ENCODE results near the gene DONSON.

The DONSON gene

GRCh38 chr21:33561373-33561772, 27.1 kb downstream of the DONSON start:
- Histone ChIP-seq H3K9me3 (ENCODE audit: control insufficient read depth, low read length) (no peaks in the 10 kb centered on the region), H3K4me3 (ENCODE audit: low read length) (no peak overlapping the region), H3K4me1 (ENCODE audit: control insufficient read depth, insufficient read depth, low read length) (peaks cover 19% of the 10 kb centered on the region), H3K36me3 (ENCODE audit: control insufficient read depth, insufficient read depth, low read length, severe bottlenecking) (peaks cover 94% of the 10 kb centered on the region), H3K27me3 (replicated peaks; ENCODE audit: control insufficient read depth, insufficient read depth, low read length) (no peaks in the 10 kb centered on the region), H3K9ac (ENCODE audit: low read length) (no peak overlapping the region)
- DNase-seq (ENCODE audit: low read depth) = no peak

- peaks cover 16% of the 10 kb centered on the region for H3K4me1 ChIP-seq (ENCODE audit: control insufficient read depth, insufficient read depth, low read length)
- no peaks in the 10 kb centered on the region for H3K9me3 ChIP-seq (ENCODE audit: control insufficient read depth, low read length)
- no peak overlapping the region for H3K9ac ChIP-seq (ENCODE audit: low read length)
- H3K36me3 ChIP-seq (ENCODE audit: control insufficient read depth, insufficient read depth, low read length, severe bottlenecking) = peaks cover 94% of the 10 kb centered on the region
- H3K27me3 ChIP-seq (replicated peaks; ENCODE audit: control insufficient read depth, insufficient read depth, low read length) = no peaks in the 10 kb centered on the region
- no peak for DNase-seq (ENCODE audit: low read depth)
- no peak overlapping the region for H3K4me3 ChIP-seq (ENCODE audit: low read length)
Measured at GRCh38 chr21:33560965-33561364, 27.5 kb downstream of the DONSON start.

- Histone ChIP-seq H3K4me3 (ENCODE audit: low read length) (no peak overlapping the region), H3K27me3 (replicated peaks; ENCODE audit: control insufficient read depth, insufficient read depth, low read length) (no peaks in the 10 kb centered on the region), H3K9ac (ENCODE audit: low read length) (no peak overlapping the region), H3K36me3 (ENCODE audit: control insufficient read depth, insufficient read depth, low read length, severe bottlenecking) (peaks cover 92% of the 10 kb centered on the region), H3K9me3 (ENCODE audit: control insufficient read depth, low read length) (no peaks in the 10 kb centered on the region), H3K4me1 (ENCODE audit: control insufficient read depth, insufficient read depth, low read length) (peaks cover 17% of the 10 kb centered on the region)
- DNase-seq (ENCODE audit: low read depth) = no peak
Measured at GRCh38 chr21:33559813-33560212, 28.7 kb downstream of the DONSON start.

GRCh38 chr21:33558777-33559421, 29.6 kb downstream of the DONSON start:
- Histone ChIP-seq H3K4me3 (ENCODE audit: low read length) (no peak overlapping the region), H3K4me1 (ENCODE audit: control insufficient read depth, insufficient read depth, low read length) (peaks cover 17% of the 10 kb centered on the region), H3K9ac (ENCODE audit: low read length) (no peak overlapping the region), H3K9me3 (ENCODE audit: control insufficient read depth, low read length) (no peaks in the 10 kb centered on the region), H3K36me3 (ENCODE audit: control insufficient read depth, insufficient read depth, low read length, severe bottlenecking) (peaks cover 96% of the 10 kb centered on the region), H3K27me3 (replicated peaks; ENCODE audit: control insufficient read depth, insufficient read depth, low read length) (no peaks in the 10 kb centered on the region)
- no peak for DNase-seq (ENCODE audit: low read depth)

- no peak overlapping the region for H3K9ac ChIP-seq (ENCODE audit: low read length)
- H3K36me3 ChIP-seq (ENCODE audit: control insufficient read depth, insufficient read depth, low read length, severe bottlenecking) = peaks cover 96% of the 10 kb centered on the region
- H3K27me3 ChIP-seq (replicated peaks; ENCODE audit: control insufficient read depth, insufficient read depth, low read length) = no peaks in the 10 kb centered on the region
- no peak overlapping the region for H3K4me3 ChIP-seq (ENCODE audit: low read length)
- no peaks in the 10 kb centered on the region for H3K9me3 ChIP-seq (ENCODE audit: control insufficient read depth, low read length)
- DNase-seq (ENCODE audit: low read depth) = no peak
- peaks cover 17% of the 10 kb centered on the region for H3K4me1 ChIP-seq (ENCODE audit: control insufficient read depth, insufficient read depth, low read length)
Measured at GRCh38 chr21:33557447-33557846, 31.0 kb downstream of the DONSON start.

- Histone ChIP-seq H3K36me3 (ENCODE audit: control insufficient read depth, insufficient read depth, low read length, severe bottlenecking) (peaks cover 96% of the 10 kb centered on the region), H3K4me1 (ENCODE audit: control insufficient read depth, insufficient read depth, low read length) (peaks cover 6% of the 10 kb centered on the region), H3K27me3 (replicated peaks; ENCODE audit: control insufficient read depth, insufficient read depth, low read length) (no peaks in the 10 kb centered on the region), H3K9me3 (ENCODE audit: control insufficient read depth, low read length) (no peaks in the 10 kb centered on the region), H3K9ac (ENCODE audit: low read length) (no peak overlapping the region), H3K4me3 (ENCODE audit: low read length) (no peak overlapping the region)
- no peak for DNase-seq (ENCODE audit: low read depth)
Measured at GRCh38 chr21:33554982-33555344, 33.5 kb downstream of the DONSON start.

- Histone ChIP-seq H3K36me3 (ENCODE audit: control insufficient read depth, insufficient read depth, low read length, severe bottlenecking) (peaks cover 96% of the 10 kb centered on the region), H3K4me3 (ENCODE audit: low read length) (no peak overlapping the region)
- no peak for DNase-seq (ENCODE audit: low read depth)
Measured at GRCh38 chr21:33554236-33554981, 34.1 kb downstream of the DONSON start.

GRCh38 chr21:33552999-33553598, 35.4 kb downstream of the DONSON start:
- Histone ChIP-seq H3K9me3 (ENCODE audit: control insufficient read depth, low read length) (no peaks in the 10 kb centered on the region), H3K4me1 (ENCODE audit: control insufficient read depth, insufficient read depth, low read length) (peaks cover 6% of the 10 kb centered on the region), H3K27me3 (replicated peaks; ENCODE audit: control insufficient read depth, insufficient read depth, low read length) (no peaks in the 10 kb centered on the region), H3K36me3 (ENCODE audit: control insufficient read depth, insufficient read depth, low read length, severe bottlenecking) (peaks cover 92% of the 10 kb centered on the region), H3K4me3 (ENCODE audit: low read length) (no peak overlapping the region), H3K9ac (ENCODE audit: low read length) (no peak overlapping the region)
- DNase-seq (ENCODE audit: low read depth) = no peak

More at GRCh38 chr21:33554236-33554981, 34.1 kb downstream of the DONSON start:
- Histone ChIP-seq H3K9me3 (ENCODE audit: control insufficient read depth, low read length) (no peaks in the 10 kb centered on the region), H3K4me1 (ENCODE audit: control insufficient read depth, insufficient read depth, low read length) (peaks cover 6% of the 10 kb centered on the region), H3K27me3 (replicated peaks; ENCODE audit: control insufficient read depth, insufficient read depth, low read length) (no peaks in the 10 kb centered on the region), H3K9ac (ENCODE audit: low read length) (no peak overlapping the region)

GRCh38 chr21:33552093-33552998, 36.1 kb downstream of the DONSON start:
- Histone ChIP-seq H3K4me3 (ENCODE audit: low read length) (no peak overlapping the region), H3K27me3 (replicated peaks; ENCODE audit: control insufficient read depth, insufficient read depth, low read length) (no peaks in the 10 kb centered on the region), H3K36me3 (ENCODE audit: control insufficient read depth, insufficient read depth, low read length, severe bottlenecking) (peaks cover 91% of the 10 kb centered on the region), H3K4me1 (ENCODE audit: control insufficient read depth, insufficient read depth, low read length) (peaks cover 6% of the 10 kb centered on the region), H3K9ac (ENCODE audit: low read length) (no peak overlapping the region), H3K9me3 (ENCODE audit: control insufficient read depth, low read length) (no peaks in the 10 kb centered on the region)
- no peak for DNase-seq (ENCODE audit: low read depth)

- H3K36me3 ChIP-seq (ENCODE audit: control insufficient read depth, insufficient read depth, low read length, severe bottlenecking) = peaks cover 91% of the 10 kb centered on the region
- H3K9ac ChIP-seq (ENCODE audit: low read length) = no peak overlapping the region
- H3K4me3 ChIP-seq (ENCODE audit: low read length) = no peak overlapping the region
- H3K9me3 ChIP-seq (ENCODE audit: control insufficient read depth, low read length) = no peaks in the 10 kb centered on the region
- no peak for DNase-seq (ENCODE audit: low read depth)
- peaks cover 6% of the 10 kb centered on the region for H3K4me1 ChIP-seq (ENCODE audit: control insufficient read depth, insufficient read depth, low read length)
- H3K27me3 ChIP-seq (replicated peaks; ENCODE audit: control insufficient read depth, insufficient read depth, low read length) = no peaks in the 10 kb centered on the region
Measured at GRCh38 chr21:33551664-33552063, 36.8 kb downstream of the DONSON start.
